Uterine smooth muscle cell (primary cell): ENCODE data around the gene NUDCD3. TPM values are rescaled to one million over a fixed set of nuclear protein-coding genes. Genes with fewer than 3 reads are reported as not detected.

Experiments used
- total RNA-seq: library from RNA; depleted of rRNA; stranded (reverse); fragments of >200 nt; gene quantifications from 2 replicates; pipeline ENCODE4 v1.2.3, GENCODE V29; 2014

NUDCD3 gene
- 86.6 and 96.5 TPM in 2 replicates for total RNA-seq

GRCh38 chr7:44490351-44491200 lies at the start of gene NUDCD3:
NUDCD3 (minus strand) TSS chr7:44490658; CDS start chr7:44490600, 58 bp downstream.

Other genes starting within 250 kb of the NUDCD3 start
- under 0.01 TPM in 1 of 2 replicates, not detected in the other for gene CAMK2B, start 165.1 kb downstream of the NUDCD3 start, total RNA-seq
- under 0.01 and 0.12 TPM in 2 replicates for gene NPC1L1, start 50.7 kb upstream of the NUDCD3 start, total RNA-seq
- 46.9 and 64.2 TPM in 2 replicates for gene DDX56, start 83.2 kb upstream of the NUDCD3 start, total RNA-seq
- 151 and 160 TPM in 2 replicates for gene TMED4, start 91.6 kb upstream of the NUDCD3 start, total RNA-seq
- 74.5 and 81.0 TPM in 2 replicates for gene OGDH, start 116.0 kb upstream of the NUDCD3 start, total RNA-seq